HCT116 (cell line): ENCODE measurements around the gene LPIN1. TPM values are rescaled to one million over a fixed set of nuclear protein-coding genes. Genes with fewer than 3 reads are reported as not detected.

Experiments used
- ATAC-seq: fragments of 200-7000 bp; cut with Tn5 transposase; 2 replicates; pipeline ENCODE4 v1.9.1; 2020; ENCODE audit warnings: mild to moderate bottlenecking, moderate library complexity
- BruUV-seq: library from RNA; stranded (reverse); fragments of 400-500 nt; replicated peaks from 2 replicates; lab custom pipeline; 2021; lab: Mats Ljungman, UMichigan
- CTCF ChIA-PET: fragments of 300-600 bp; sonication (Branson Sonifier 250); formaldehyde crosslinking; loops from one replicate; lab custom pipeline; 2021; ENCODE audit warnings: antibody characterized with exemption; lab: Charles Lee
- POLR2A ChIA-PET: fragments of 300-600, 350-600 bp; sonication (Branson Sonifier 250); formaldehyde crosslinking; loops from one replicate; lab custom pipeline; 2021; ENCODE audit warnings: antibody characterized with exemption; lab: Charles Lee
- RAD21 ChIA-PET, 2 experiments: fragments of 300-600 bp; sonication (Branson Sonifier 250); formaldehyde crosslinking; loops; one replicate each; lab custom pipeline; 2023; ENCODE audit warnings: low total read pairs in 2 of 2; ENCODE audit not compliant: uncharacterized antibody in 2 of 2, unreplicated experiment in 2 of 2, low non-redundant PET in 1 of 2; lab: Charles Lee
- DNase-seq: peaks from one replicate; pipeline ENCODE4 v3.0.0-alpha.2; 2010; ENCODE audit warnings: low read depth, low spot score
- H2AFZ ChIP-seq: fragments of 200-600 bp; shearing (Covaris generic), sonication (generic); 2 replicates; pipeline ENCODE4 v1.6.1; 2017; ENCODE audit warnings: low read depth, mixed run types, mixed read lengths, antibody characterized with exemption, low read length; ENCODE audit not compliant: poor library complexity, severe bottlenecking
- H3K27ac ChIP-seq: 2 replicates; pipeline ENCODE4 v1.5.1; 2012; ENCODE audit warnings: low read depth, low read length
- H3K27me3 ChIP-seq: fragments of 200-600 bp; sonication (generic); 2 replicates; pipeline ENCODE4 v1.6.1; 2016; ENCODE audit warnings: mixed run types, low read length, mixed read lengths; ENCODE audit not compliant: insufficient read depth
- H3K36me3 ChIP-seq, 2 experiments: fragments of 200-500 bp in 1 of 2; fragments of 200-600 bp in 1 of 2; sonication (Bioruptor generic) in 1 of 2; sonication (generic) in 1 of 2; 2 replicates each; pipeline versions ENCODE4 v1.5.1 to v1.6.1; 2014 to 2016; ENCODE audit warnings: low read length in 2 of 2, inconsistent platforms in 1 of 2, mixed read lengths in 1 of 2, mixed run types in 1 of 2; ENCODE audit not compliant: insufficient read depth in 2 of 2, control insufficient read depth in 1 of 2
- H3K4me1 ChIP-seq, 2 experiments: fragments of 200-600 bp in 1 of 2; sonication (generic) in 1 of 2; 2 replicates each; pipeline versions ENCODE4 v1.5.1 to v1.6.1; 2012 to 2017; ENCODE audit warnings: low read length in 2 of 2, inconsistent platforms in 1 of 2, mild to moderate bottlenecking in 1 of 2, mixed read lengths in 1 of 2, mixed run types in 1 of 2, moderate library complexity in 1 of 2; ENCODE audit not compliant: insufficient read depth in 2 of 2, control insufficient read depth in 1 of 2
- H3K4me2 ChIP-seq: fragments of 200-600 bp; sonication (generic); 2 replicates; pipeline ENCODE4 v1.6.1; 2017; ENCODE audit warnings: mixed run types, low read length, mixed read lengths
- H3K4me3 ChIP-seq, 2 experiments: fragments of 200-600 bp in 1 of 2; sonication (generic) in 1 of 2; replicated peaks in 1 of 2; 2 replicates each; pipeline ENCODE4 v1.5.1; 2011 to 2016; ENCODE audit warnings: low read length in 2 of 2, control low read depth in 1 of 2, low read depth in 1 of 2, mild to moderate bottlenecking in 1 of 2, mixed read lengths in 1 of 2, mixed run types in 1 of 2
- H3K79me2 ChIP-seq: fragments of 200-600 bp; sonication (generic); 2 replicates; pipeline ENCODE4 v1.6.1; 2017; ENCODE audit warnings: mild to moderate bottlenecking, mixed run types, low read length, moderate library complexity, mixed read lengths; ENCODE audit not compliant: insufficient read depth
- H3K9ac ChIP-seq: fragments of 200-600 bp; sonication (generic); 2 replicates; pipeline ENCODE4 v1.6.1; 2016; ENCODE audit warnings: low read length, mixed read lengths
- H3K9me2 ChIP-seq: fragments of 200-600 bp; sonication (generic), shearing (Covaris generic); 2 replicates; pipeline ENCODE4 v1.6.1; 2017; ENCODE audit warnings: mixed run types, mild to moderate bottlenecking, moderate library complexity; ENCODE audit not compliant: insufficient read depth
- H3K9me3 ChIP-seq, 2 experiments: fragments of 200-500 bp in 1 of 2; fragments of 200-600 bp in 1 of 2; sonication (Bioruptor generic) in 1 of 2; sonication (generic) in 1 of 2; 2 replicates each; pipeline ENCODE4 v1.6.1; 2014 to 2017; ENCODE audit warnings: low read length in 2 of 2, mixed read lengths in 2 of 2, inconsistent platforms in 1 of 2, low read depth in 1 of 2, mild to moderate bottlenecking in 1 of 2, mixed run types in 1 of 2, moderate library complexity in 1 of 2; ENCODE audit not compliant: control insufficient read depth in 1 of 2, insufficient read depth in 1 of 2
- H4K20me1 ChIP-seq: fragments of 200-600 bp; sonication (generic), shearing (Covaris generic); 2 replicates; pipeline ENCODE4 v1.6.1; 2017; ENCODE audit warnings: mixed run types, mild to moderate bottlenecking, moderate library complexity; ENCODE audit not compliant: insufficient read depth
- CBX3 ChIP-seq: IDR thresholded peaks from 2 replicates; pipeline ENCODE4 v1.6.1; 2012; ENCODE audit warnings: low read depth
- EGR1 ChIP-seq: IDR thresholded peaks from 2 replicates; pipeline ENCODE4 v1.6.1; 2012; ENCODE audit warnings: low read depth
- EZH2 ChIP-seq: fragments of 200-600 bp; sonication (generic); IDR thresholded peaks from 2 replicates; pipeline ENCODE4 v1.6.1; 2017; ENCODE audit warnings: antibody characterized with exemption, mixed run types
- FOSL1 ChIP-seq: IDR thresholded peaks from 2 replicates; pipeline ENCODE4 v1.6.1; 2012; ENCODE audit warnings: low read depth
- JUND ChIP-seq: IDR thresholded peaks from 2 replicates; pipeline ENCODE4 v1.6.1; 2012
- POLR2AphosphoS5 ChIP-seq: IDR thresholded peaks from 2 replicates; pipeline ENCODE4 v1.6.1; 2011; ENCODE audit warnings: mild to moderate bottlenecking, low read depth, low read length, moderate library complexity
- RAD21 ChIP-seq: IDR thresholded peaks from 2 replicates; pipeline ENCODE4 v1.6.1; 2012; ENCODE audit warnings: low read depth, mild to moderate bottlenecking
- REST ChIP-seq: IDR thresholded peaks from 2 replicates; pipeline ENCODE4 v1.6.1; 2012; ENCODE audit warnings: low read depth
- SIN3A ChIP-seq: IDR thresholded peaks from 2 replicates; pipeline ENCODE4 v1.6.1; 2012; ENCODE audit warnings: low read depth
- SP1 ChIP-seq: IDR thresholded peaks from 2 replicates; pipeline ENCODE4 v1.6.1; 2012; ENCODE audit warnings: low read depth
- SRF ChIP-seq: IDR thresholded peaks from 2 replicates; pipeline ENCODE4 v1.6.1; 2012; ENCODE audit warnings: low read depth
- TCF7L2 ChIP-seq: IDR thresholded peaks from 2 replicates; pipeline ENCODE4 v1.7.0; 2011; ENCODE audit warnings: borderline replicate concordance, inconsistent platforms; ENCODE audit not compliant: insufficient read depth, insufficient read length; ENCODE audit errors: extremely low read depth
- YY1 ChIP-seq: IDR thresholded peaks from 2 replicates; pipeline ENCODE4 v1.6.1; 2011; ENCODE audit warnings: low read length, low read depth, moderate library complexity, mild to moderate bottlenecking; ENCODE audit not compliant: insufficient replicate concordance; ENCODE audit errors: extremely low read depth
- ZFX ChIP-seq: fragments of 450-650 bp; IDR thresholded peaks from 2 replicates; pipeline ENCODE4 v1.6.1; 2017
- ZNF274 ChIP-seq: fragments of 200-500 bp; sonication (Bioruptor generic); IDR thresholded peaks from 2 replicates; pipeline ENCODE4 v1.6.1; 2014; ENCODE audit warnings: mild to moderate bottlenecking, low read depth, low read length, inconsistent platforms
- intact Hi-C: fragments of 100-400 bp; cut with micrococcal nuclease; formaldehyde crosslinking; loops from 2 replicates; pipeline ENCODE4 v1.10.0; 2022
- total RNA-seq: library from RNA; stranded (reverse); gene quantifications from one replicate; pipeline ENCODE4 v1.2.1, GENCODE V29; 2021; ENCODE audit not compliant: unreplicated experiment
- TF ChIP-seq, protein P1 (sequence below): IDR thresholded peaks from 2 replicates; pipeline ENCODE4 v1.6.1; 2012
- TF ChIP-seq, protein P2 (sequence below): IDR thresholded peaks from 2 replicates; pipeline ENCODE4 v1.6.1; 2011; ENCODE audit warnings: mild to moderate bottlenecking, low read length, moderate library complexity; ENCODE audit not compliant: insufficient replicate concordance; ENCODE audit errors: extremely low read depth

LPIN1 gene
- total RNA-seq, 1 experiment from 2014 or later: 16.7 TPM

- H3K4me3 ChIP-seq: no peak overlapping the region
- H4K20me1 ChIP-seq: no peaks in the 10 kb centered on the region
- H3K4me1 ChIP-seq: no peaks in the 10 kb centered on the region
- CTCF ChIA-PET: no interaction called here
- POLR2A ChIA-PET: no interaction called here
- H3K36me3 ChIP-seq: peaks cover 0 to 2% of the 10 kb centered on the region in 2 experiments; a peak in 2 of 4 replicates
- BruUV-seq: no TSS peak
- no peak overlapping the region for H2AFZ ChIP-seq
- intact Hi-C loops: no loop called here
- no peaks in the 10 kb centered on the region for H3K9me2 ChIP-seq
- H3K27me3 ChIP-seq: no peaks in the 10 kb centered on the region
- DNase-seq (no peak), ATAC-seq (no peak)
- RAD21 ChIA-PET: no interaction called here
- H3K27ac ChIP-seq: no peak overlapping the region
- no peak overlapping the region for H3K9ac ChIP-seq
- H3K79me2 ChIP-seq: no peaks in the 10 kb centered on the region
- H3K9me3 ChIP-seq: no peaks in the 10 kb centered on the region
- no peak overlapping the region for H3K4me2 ChIP-seq
- TF ChIP-seq SP1 (no peak), EZH2 (no peak), ZFX (no peak), SIN3A (no peak), EGR1 (no peak), FOSL1 (no peak), SRF (no peak), YY1 (no peak), POLR2AphosphoS5 (no peak), REST (no peak), TCF7L2 (no peak), ZNF274 (no peak), RAD21 (no peak), JUND (no peak), CBX3 (no peak)
- TF ChIP-seq, protein P1, sequence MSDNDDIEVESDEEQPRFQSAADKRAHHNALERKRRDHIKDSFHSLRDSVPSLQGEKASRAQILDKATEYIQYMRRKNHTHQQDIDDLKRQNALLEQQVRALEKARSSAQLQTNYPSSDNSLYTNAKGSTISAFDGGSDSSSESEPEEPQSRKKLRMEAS: no peak
- TF ChIP-seq, protein P2, sequence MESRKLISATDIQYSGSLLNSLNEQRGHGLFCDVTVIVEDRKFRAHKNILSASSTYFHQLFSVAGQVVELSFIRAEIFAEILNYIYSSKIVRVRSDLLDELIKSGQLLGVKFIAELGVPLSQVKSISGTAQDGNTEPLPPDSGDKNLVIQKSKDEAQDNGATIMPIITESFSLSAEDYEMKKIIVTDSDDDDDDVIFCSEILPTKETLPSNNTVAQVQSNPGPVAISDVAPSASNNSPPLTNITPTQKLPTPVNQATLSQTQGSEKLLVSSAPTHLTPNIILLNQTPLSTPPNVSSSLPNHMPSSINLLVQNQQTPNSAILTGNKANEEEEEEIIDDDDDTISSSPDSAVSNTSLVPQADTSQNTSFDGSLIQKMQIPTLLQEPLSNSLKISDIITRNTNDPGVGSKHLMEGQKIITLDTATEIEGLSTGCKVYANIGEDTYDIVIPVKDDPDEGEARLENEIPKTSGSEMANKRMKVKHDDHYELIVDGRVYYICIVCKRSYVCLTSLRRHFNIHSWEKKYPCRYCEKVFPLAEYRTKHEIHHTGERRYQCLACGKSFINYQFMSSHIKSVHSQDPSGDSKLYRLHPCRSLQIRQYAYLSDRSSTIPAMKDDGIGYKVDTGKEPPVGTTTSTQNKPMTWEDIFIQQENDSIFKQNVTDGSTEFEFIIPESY: no peak
These were observed 19.6 kb downstream of the LPIN1 start for GRCh38 chr2:11766016-11766415.
